Erythroblast (primary cell): Measurements from ENCODE around the gene TNN.

Experiments
- GATA1 ChIP-seq: IDR thresholded peaks from 2 replicates; pipeline ENCODE4 v1.6.1; 2011; ENCODE audit warnings: low read depth, mild to moderate bottlenecking, control low read depth, low read length, moderate library complexity
- POLR2A ChIP-seq: IDR thresholded peaks from 2 replicates; pipeline ENCODE4 v1.6.1; 2011; ENCODE audit warnings: mild to moderate bottlenecking, low read length

DNA sequence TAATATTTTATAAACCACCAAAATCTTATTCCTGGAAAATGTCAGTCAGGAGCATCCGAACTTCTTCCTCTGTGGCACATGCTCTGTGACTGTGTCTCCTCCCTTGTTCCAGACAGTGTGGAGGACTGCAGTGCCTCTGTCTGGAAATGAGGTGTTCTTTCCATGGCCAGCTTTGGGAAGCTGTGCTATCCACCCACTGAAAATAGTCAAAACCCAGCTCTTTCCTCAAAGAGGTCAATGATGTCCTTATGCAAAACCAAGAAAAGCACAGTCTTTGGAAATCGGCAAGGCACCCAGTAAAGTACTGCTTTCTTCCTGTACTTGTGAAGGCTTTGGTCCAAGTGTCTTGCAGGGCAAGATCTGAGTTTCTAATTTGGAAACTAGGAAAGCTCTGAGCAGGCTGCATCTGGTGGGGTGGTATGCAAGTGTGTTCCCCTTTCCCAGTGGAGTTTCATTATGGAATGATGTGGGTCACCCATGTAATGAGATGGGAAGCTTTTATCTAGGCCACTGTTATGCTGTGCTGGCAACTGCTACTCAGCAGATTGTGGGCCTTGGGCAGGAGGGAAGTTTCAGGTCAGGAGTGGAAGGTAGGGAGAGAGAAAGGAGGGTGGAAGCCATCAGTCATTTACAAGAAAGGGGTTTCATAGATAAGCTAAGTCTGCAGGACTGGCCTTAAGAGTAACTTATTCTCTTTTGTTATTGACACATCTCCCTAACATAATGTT, 119.0 kb downstream of the TNN start:
- TF ChIP-seq POLR2A: no peak
- no peak for TF ChIP-seq GATA1
